ENCODE results near the gene CLEC2A. TPM values are rescaled to one million over a fixed set of nuclear protein-coding genes. Genes with fewer than 3 reads are reported as not detected.

Gene CLEC2A
- not detected in 2 replicates for total RNA-seq

GRCh38 chr12:9932270-9932669 lies at the start of gene CLEC2A:
Gene CLEC2A, minus strand, starts transcription at chr12:9932370. Its CDS starts 41 bp downstream, at chr12:9932329.

GRCh38 chr12:9971181-9971580 lies 39.0 kb upstream of the CLEC2A start, which contains the start of gene CLEC12A:
Gene CLEC12A, plus strand, starts transcription at chr12:9971409. Its CDS starts 188 bp downstream, at chr12:9971597.

GRCh38 chr12:9881246-9881645 lies 50.9 kb downstream of the CLEC2A start, which contains the start of gene KLRF2:
Gene KLRF2, plus strand, starts transcription at chr12:9881489. Its CDS starts 107 bp downstream, at chr12:9881596.

GRCh38 chr12:9869307-9870161 lies 62.6 kb downstream of the CLEC2A start, which contains the start of gene CLEC2B:
Gene CLEC2B, minus strand, starts transcription at chr12:9869354.

Other genes with a start within 250 kb of the CLEC2A start
- gene CLECL1, start 199.3 kb downstream of the CLEC2A start, total RNA-seq: not detected in 2 replicates
- 0.14 TPM in 1 of 2 replicates, not detected in the other for gene CD69, start 171.5 kb downstream of the CLEC2A start, total RNA-seq
- 0.18 and 0.43 TPM in 2 replicates for gene KLRF1, start 104.9 kb downstream of the CLEC2A start, total RNA-seq
- 22.3 and 25.7 TPM in 2 replicates for gene CLEC2B, start 63.0 kb downstream of the CLEC2A start, total RNA-seq
- gene KLRF2, start 50.9 kb downstream of the CLEC2A start, total RNA-seq: not detected in 2 replicates
- not detected in 2 replicates for gene CLEC12A, start 39.0 kb upstream of the CLEC2A start, total RNA-seq
- not detected in 2 replicates for gene CLEC1B, start 66.8 kb upstream of the CLEC2A start, total RNA-seq
- not detected in 2 replicates for gene CLEC12B, start 78.3 kb upstream of the CLEC2A start, total RNA-seq
- not detected in 2 replicates for gene CLEC9A, start 98.3 kb upstream of the CLEC2A start, total RNA-seq
- 0.09 TPM in 1 of 2 replicates, not detected in the other for gene CLEC1A, start 166.6 kb upstream of the CLEC2A start, total RNA-seq
- gene CLEC7A, start 197.8 kb upstream of the CLEC2A start, total RNA-seq: 0.14 TPM in 1 of 2 replicates, not detected in the other
- gene OLR1, start 239.8 kb upstream of the CLEC2A start, total RNA-seq: 0.92 and 3.1 TPM in 2 replicates
- 0.09 and 0.14 TPM in 2 replicates for gene TMEM52B, start 246.7 kb upstream of the CLEC2A start, total RNA-seq